Activated T-helper 2 cell treated with anti-CD3 and anti-CD28 coated beads, Interferon-gamma antibody, Interleukin-2, Interleukin-4, amounts not matched to agents 10 μg/mL and 5 μg/mL and 100 μg/mL, durations not matched to agents 14 hours and 24 hours and 36 hours (primary cell): Measurements from ENCODE around the gene GJC2. TPM values are rescaled to one million over a fixed set of nuclear protein-coding genes. Genes with fewer than 3 reads are reported as not detected.
"Not testable (repeated sequence)": the region's sequence is repeated elsewhere in the genome, so short reads cannot be mapped to it uniquely, and the experiment has no call there.

Experiments
- DNase-seq: peaks from one replicate; pipeline ENCODE4 v3.0.0; 2021; ENCODE audit warnings: low spot score
- H3K27ac Mint-ChIP-seq: one replicate; pipeline ENCODE4 v1.8.0; 2021; ENCODE audit warnings: mixed read lengths
- H3K27me3 Mint-ChIP-seq: one replicate; pipeline ENCODE4 v1.8.0; 2021; ENCODE audit warnings: low read depth, mixed read lengths
- H3K36me3 Mint-ChIP-seq: one replicate; pipeline ENCODE4 v1.8.0; 2021; ENCODE audit warnings: low read depth, mixed read lengths
- H3K4me1 Mint-ChIP-seq: one replicate; pipeline ENCODE4 v1.8.0; 2021; ENCODE audit warnings: low read depth, mixed read lengths
- H3K4me3 Mint-ChIP-seq: one replicate; pipeline ENCODE4 v1.8.0; 2021; ENCODE audit warnings: low read depth, mild to moderate bottlenecking, moderate library complexity, mixed read lengths
- H3K9me3 Mint-ChIP-seq: one replicate; pipeline ENCODE4 v1.8.0; 2021; ENCODE audit warnings: mixed read lengths
- intact Hi-C: fragments of 100-400 bp; cut with micrococcal nuclease; formaldehyde crosslinking; loops from one replicate; pipeline ENCODE4 v1.15.1; 2023
- total RNA-seq: library from RNA; stranded (reverse); gene quantifications from 2 replicates; pipeline ENCODE4 v1.2.3, GENCODE V29; 2022

GJC2 gene
- total RNA-seq, 1 donor from 2014 or later = 0.52 TPM

DNA sequence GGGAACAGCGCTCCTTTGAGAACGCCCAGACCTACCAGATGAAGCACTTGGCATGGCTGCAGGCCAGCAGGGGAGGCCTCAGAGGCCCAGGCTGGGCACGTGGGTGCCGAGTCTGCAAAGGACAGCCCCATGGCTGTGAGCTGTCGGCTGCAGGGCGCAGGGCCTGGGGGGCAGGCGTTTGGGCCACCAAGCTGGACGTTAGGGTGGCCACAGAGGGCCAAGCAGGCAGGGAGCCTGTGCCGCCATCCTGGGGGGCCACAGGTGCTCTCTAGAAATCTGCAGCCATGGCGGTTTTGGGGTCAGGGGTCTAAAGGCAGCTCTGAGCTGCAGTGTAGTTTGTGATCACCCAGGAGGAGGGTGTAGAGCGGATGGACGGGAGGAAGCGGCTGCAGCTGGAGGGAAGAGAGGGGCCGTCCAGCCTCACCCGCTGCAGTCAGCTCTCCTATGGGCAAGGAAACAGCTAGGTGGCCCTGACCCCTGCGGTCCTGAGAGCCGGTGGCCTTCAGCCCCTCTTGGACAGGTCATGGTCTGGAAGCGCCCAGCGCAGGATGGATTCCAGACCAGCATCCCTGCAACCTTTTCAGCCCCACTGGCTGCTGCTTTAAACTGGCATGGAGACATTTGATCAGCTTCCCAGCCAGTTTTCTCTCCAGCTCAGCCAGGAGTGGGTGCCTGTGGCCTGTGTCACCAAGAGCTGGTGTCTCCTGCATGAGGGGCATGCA lies 26.9 kb downstream of the GJC2 start:
- no peak for DNase-seq
- no peaks in the 10 kb centered on the region for H3K27me3 Mint-ChIP-seq
- peaks cover 1% of the 10 kb centered on the region for H3K4me1 Mint-ChIP-seq
- no peak overlapping the region for H3K4me3 Mint-ChIP-seq
- H3K9me3 Mint-ChIP-seq = no peaks in the 10 kb centered on the region
- intact Hi-C loops = no loop called here
- H3K27ac Mint-ChIP-seq = no peak overlapping the region
- H3K36me3 Mint-ChIP-seq = no peaks in the 10 kb centered on the region

DNA sequence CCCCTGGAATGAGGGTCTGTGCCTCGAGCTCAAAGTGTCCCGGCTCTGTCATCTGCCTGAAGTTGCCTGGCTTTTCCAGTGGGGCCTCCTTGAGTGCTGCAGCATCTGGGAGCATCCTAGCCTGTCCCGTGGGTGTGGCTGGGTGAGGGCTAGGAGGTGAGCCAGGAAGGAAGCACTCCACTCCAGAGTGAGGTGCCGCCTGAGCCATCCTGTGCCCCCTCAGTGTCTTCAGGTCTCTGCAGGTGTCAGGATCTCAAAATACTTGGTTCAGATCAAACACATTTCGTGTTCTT lies 27.4 kb downstream of the GJC2 start:
- no peaks in the 10 kb centered on the region for H3K9me3 Mint-ChIP-seq
- no peaks in the 10 kb centered on the region for H3K27me3 Mint-ChIP-seq
- DNase-seq = no peak
- H3K4me3 Mint-ChIP-seq = no peak overlapping the region
- intact Hi-C loops = no loop called here
- no peaks in the 10 kb centered on the region for H3K36me3 Mint-ChIP-seq
- H3K27ac Mint-ChIP-seq = no peak overlapping the region
- H3K4me1 Mint-ChIP-seq = peaks cover 1% of the 10 kb centered on the region

DNA sequence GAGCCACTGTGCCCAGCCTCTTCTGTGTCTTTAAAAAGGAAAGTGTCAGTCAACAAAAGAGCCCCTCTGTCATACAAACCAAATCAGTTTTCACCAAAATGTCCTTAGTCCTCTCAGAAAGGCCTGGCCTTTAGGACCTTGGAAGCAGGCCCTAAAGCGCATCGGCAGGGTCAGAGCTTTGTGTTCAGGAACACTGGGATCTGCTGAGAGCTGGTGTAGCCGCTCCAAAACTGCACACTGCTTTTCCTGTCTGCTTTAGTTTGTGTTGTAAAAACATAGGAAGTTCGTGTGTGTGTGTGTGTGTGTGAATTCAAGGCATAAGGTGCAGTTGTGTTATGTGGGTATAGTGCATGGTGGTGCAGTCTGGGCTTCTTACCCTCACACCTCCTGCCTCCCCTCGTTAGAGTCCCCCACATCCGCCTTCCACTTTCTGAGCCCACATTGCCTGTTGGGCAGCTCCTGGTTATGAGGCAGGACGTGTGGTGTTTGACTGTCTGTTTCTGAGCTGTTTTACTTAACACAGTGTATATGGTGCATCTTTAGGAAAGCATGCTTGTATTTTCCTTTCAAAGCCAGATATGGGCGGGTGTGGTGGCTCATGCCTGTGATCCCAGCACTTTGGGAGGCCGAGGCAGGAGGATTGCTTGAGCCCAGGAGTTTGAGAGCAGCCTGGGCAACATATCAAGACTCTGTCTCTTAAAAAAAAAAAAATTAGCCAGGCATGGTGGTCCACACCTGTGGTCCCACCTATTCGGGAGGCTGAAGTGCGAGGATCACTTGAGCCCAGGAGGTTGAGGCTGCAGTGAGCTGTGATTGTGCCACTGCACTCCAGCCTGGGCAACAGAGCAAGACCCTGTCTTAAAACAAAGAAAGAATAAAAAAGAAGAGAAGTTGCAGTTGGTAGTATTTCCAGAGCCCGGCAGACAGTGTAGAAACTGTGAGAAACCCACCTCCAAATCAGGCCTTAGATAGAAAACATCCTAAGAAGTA lies 28.3 kb downstream of the GJC2 start:
- H3K27me3 Mint-ChIP-seq = no peaks in the 10 kb centered on the region
- no peak overlapping the region for H3K4me3 Mint-ChIP-seq
- H3K27ac Mint-ChIP-seq = no peak overlapping the region
- H3K9me3 Mint-ChIP-seq = no peaks in the 10 kb centered on the region
- no peak for DNase-seq
- no peaks in the 10 kb centered on the region for H3K4me1 Mint-ChIP-seq
- H3K36me3 Mint-ChIP-seq = no peaks in the 10 kb centered on the region
- intact Hi-C loops = no loop called here

DNA sequence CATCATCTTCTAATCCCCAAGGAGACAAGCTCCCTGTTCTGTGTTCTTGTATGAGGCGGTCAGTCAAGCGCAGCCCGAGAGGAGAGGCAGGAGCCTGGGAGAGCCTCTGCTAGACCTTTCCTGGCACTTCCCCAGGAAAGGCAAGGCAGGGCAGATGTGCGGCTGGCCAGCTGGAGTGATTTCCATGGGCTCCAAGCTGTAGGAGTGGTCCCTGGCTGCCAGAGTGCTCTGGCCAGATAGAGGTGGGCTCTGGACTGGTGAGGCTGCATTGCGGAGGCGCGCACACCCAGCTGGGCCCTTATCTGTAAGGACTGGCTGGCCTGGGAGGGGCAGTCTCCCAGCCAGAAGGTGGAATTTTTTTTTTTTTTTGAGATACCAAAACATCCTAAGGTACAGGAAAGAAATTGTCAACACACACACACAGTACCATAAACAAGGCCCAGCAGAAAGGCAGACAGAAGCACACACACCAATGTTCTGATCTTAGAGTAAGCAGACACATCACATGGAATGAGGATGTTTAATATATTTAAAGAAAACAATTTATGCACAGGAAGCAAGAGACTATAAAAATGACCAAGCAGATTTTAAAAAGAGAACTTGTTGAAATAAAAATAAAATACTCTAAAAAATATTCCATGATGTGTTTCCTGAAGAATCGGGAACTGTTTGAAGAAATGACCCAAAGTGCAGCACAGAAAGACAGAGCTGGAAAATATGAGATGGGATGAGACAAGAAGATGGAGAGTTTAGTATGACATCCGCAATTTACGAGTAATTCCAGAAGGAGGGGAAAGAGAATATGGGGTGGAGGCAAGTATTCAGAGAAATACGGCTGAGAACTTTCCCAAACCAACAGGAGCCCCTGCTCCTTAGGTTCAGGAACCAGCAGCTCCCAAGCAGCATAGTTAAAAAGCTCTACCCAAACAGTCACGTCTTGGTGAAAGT lies 29.3 kb downstream of the GJC2 start:
- Mint-ChIP-seq H3K36me3 (no peaks in the 10 kb centered on the region), H3K9me3 (no peaks in the 10 kb centered on the region), H3K4me1 (no peaks in the 10 kb centered on the region), H3K27ac (no peak overlapping the region), H3K27me3 (no peaks in the 10 kb centered on the region), H3K4me3 (no peak overlapping the region)
- intact Hi-C loops = no loop called here
- DNase-seq = no peak

DNA sequence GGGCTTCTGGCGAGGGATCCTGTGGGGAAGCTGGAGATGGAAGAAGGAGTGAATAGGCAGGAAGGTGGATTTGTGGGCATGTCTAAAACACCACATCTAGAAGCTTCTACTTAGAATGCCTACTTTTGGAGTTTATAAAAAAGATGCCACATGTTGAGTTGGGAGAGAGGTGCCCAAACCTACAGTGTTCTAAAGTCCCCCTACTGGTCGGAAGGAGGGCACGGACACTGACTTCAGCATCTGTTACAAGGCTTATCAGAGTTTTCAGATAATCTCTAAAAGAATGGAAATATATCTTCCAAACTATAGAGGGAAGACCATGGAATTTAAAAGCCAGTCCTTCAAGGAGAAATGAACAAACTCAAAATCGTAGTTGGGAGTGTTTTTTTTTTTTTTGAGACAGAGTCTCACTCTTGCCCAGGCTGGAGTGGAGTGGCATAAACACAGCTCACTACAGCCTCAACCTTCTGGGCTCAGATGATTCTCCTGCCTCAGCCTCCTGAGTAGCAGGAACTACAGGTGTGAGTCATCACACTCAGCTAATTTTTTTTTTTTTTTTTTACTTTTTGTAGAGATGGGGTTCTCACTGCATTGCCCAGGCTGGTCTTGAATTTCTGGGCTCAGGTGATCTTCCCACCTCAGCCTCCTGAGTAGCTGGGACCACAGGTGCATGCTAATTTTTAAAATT lies 30.7 kb downstream of the GJC2 start:
- Mint-ChIP-seq H3K36me3 (no peaks in the 10 kb centered on the region), H3K4me3 (no peak overlapping the region), H3K4me1 (peaks cover 2% of the 10 kb centered on the region), H3K27me3 (no peaks in the 10 kb centered on the region), H3K9me3 (no peaks in the 10 kb centered on the region), H3K27ac (no peak overlapping the region)
- intact Hi-C loops = no loop called here
- no peak for DNase-seq

DNA sequence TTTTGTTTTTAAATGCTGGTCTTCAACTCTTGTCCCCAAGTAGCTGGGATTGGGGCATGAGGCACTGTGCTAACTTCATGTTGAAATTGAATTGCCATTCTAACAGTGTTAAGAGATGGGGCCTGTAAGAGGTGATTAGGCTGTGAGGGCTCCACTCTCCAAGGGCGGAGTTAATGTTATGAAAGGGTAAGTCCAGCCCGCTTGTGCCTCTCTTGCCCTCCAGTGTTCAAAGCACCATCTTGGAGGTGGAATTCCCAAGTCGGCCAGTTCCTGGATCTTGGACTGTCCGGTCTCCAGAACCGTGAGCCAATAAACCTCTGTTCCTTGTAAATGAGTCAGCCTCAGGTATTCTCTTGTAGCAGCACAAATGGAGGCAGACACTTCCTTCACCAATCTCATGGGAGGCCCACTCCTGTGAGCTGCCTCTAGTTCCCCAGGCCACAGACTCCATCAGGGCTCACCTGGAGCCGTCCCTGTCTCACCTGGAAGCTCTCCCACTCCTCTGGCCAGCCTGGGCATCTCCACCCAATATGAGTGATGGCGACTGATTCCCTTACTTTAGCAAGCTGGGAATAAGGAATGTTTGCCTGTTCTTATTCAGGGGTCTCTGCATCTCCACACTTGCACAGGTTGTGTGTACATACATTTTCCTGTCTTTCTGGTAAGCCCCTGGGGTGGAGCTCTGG lies 31.4 kb downstream of the GJC2 start:
- DNase-seq = no peak
- no peaks in the 10 kb centered on the region for H3K9me3 Mint-ChIP-seq
- no peaks in the 10 kb centered on the region for H3K36me3 Mint-ChIP-seq
- peaks cover 5% of the 10 kb centered on the region for H3K4me1 Mint-ChIP-seq
- H3K27me3 Mint-ChIP-seq = no peaks in the 10 kb centered on the region
- no peak overlapping the region for H3K4me3 Mint-ChIP-seq
- intact Hi-C loops = no loop called here
- no peak overlapping the region for H3K27ac Mint-ChIP-seq

DNA sequence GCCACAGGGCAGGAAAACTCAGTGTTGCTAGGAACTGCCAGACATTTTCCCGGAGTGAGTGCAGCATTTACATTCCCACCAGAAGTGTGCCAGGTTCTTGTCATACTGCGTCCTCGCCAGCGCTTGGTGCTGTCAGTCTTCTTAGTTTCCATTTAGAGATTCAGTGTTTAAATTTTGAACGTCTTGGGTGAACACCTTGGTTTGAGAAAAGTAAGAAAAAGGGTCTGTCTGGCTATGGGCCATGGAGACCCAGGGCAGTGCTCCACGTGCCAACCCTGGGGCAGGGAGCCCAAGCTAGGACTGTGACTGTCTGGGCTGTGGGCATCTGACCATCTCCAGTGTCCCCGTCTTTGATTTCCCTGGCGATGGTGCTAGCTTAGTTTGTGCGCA lies 31.9 kb downstream of the GJC2 start:
- no peak overlapping the region for H3K27ac Mint-ChIP-seq
- H3K9me3 Mint-ChIP-seq = no peaks in the 10 kb centered on the region
- H3K4me3 Mint-ChIP-seq = no peak overlapping the region
- DNase-seq = no peak
- no peaks in the 10 kb centered on the region for H3K27me3 Mint-ChIP-seq
- intact Hi-C loops = no loop called here
- no peaks in the 10 kb centered on the region for H3K36me3 Mint-ChIP-seq
- H3K4me1 Mint-ChIP-seq = peaks cover 5% of the 10 kb centered on the region

DNA sequence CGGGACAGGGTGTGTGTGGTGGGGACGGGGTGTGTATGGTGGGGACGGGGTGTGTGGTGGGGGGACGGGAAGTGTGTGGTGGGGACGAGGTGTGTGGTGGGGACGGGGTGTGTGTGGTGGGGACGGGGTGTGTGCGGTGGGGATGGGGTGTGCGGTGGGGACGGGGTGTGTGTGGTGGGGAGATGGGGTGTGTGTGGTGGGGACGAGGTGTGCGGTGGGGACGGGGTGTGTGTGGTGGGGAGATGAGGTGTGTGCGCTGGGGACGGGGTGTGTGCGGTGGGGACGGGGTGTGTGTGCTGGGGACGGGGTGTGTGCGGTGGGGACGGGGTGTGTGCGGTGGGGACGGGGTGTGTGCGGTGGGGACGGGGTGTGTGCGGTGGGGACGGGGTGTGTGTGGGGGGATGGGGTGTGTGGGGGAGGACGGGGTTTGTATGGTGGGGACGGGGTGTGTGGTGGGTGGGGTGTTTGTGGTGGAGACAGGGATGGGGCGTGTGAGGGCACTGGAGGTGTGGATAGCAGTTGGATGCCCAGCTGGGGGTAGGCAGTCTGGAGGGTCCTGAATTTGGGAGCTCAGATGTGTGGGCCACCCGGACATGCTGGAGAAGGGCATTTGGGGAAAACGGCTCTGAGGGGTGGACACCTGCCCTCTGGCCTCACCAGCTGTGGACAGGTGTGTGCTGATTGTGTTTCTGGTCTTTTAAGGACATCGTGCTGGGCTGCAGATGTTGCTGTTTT lies 32.7 kb downstream of the GJC2 start:
- Mint-ChIP-seq H3K36me3 (no peaks in the 10 kb centered on the region), H3K4me3 (no peak overlapping the region), H3K27ac (no peak overlapping the region), H3K9me3 (no peaks in the 10 kb centered on the region), H3K4me1 (peaks cover 5% of the 10 kb centered on the region), H3K27me3 (no peaks in the 10 kb centered on the region)
- intact Hi-C loops = no loop called here
- no peak for DNase-seq

DNA sequence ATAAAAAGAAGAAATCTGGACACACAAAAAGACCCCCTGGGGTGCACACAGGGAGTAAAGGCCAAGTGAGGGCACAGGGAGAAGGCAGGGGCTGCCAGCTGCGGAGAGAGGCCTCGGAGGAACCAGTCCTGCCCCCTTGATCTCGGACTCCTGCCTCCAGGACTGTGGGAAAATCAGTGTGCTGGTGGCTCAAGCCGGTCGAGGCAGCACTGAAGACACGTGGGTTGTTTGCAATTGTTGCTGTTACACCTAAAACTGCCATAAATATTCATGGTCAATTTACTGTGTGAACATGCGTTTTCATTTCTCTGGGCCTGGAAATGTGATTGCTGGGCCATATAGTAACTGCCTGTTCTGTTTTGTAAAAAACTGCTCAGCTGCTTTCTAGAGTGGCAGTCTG lies 34.4 kb downstream of the GJC2 start:
- no peaks in the 10 kb centered on the region for H3K36me3 Mint-ChIP-seq
- no peak overlapping the region for H3K4me3 Mint-ChIP-seq
- peaks cover 6% of the 10 kb centered on the region for H3K9me3 Mint-ChIP-seq
- peaks cover 5% of the 10 kb centered on the region for H3K4me1 Mint-ChIP-seq
- H3K27me3 Mint-ChIP-seq = no peaks in the 10 kb centered on the region
- no peak for DNase-seq
- intact Hi-C loops = no loop called here
- no peak overlapping the region for H3K27ac Mint-ChIP-seq

DNA sequence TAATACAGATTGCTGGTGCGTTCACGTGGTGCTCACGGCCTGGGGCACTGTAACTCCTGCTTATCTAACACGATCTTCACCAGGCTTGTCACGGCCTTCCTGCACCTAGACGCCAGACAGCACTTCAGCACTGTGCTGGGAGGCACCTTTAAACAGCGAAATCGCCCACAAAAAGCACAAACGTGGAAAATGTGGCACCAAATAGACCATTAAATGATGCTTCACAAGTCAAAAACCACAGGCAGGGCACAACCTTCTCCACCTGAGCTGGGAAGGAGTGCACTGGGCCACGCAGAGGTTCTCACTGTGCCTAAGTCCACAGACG lies 35.9 kb downstream of the GJC2 start:
- H3K27ac Mint-ChIP-seq = no peak overlapping the region
- no peaks in the 10 kb centered on the region for H3K36me3 Mint-ChIP-seq
- no peaks in the 10 kb centered on the region for H3K27me3 Mint-ChIP-seq
- peaks cover 6% of the 10 kb centered on the region for H3K9me3 Mint-ChIP-seq
- H3K4me3 Mint-ChIP-seq = no peak overlapping the region
- DNase-seq = no peak
- intact Hi-C loops = no loop called here
- peaks cover 5% of the 10 kb centered on the region for H3K4me1 Mint-ChIP-seq

DNA sequence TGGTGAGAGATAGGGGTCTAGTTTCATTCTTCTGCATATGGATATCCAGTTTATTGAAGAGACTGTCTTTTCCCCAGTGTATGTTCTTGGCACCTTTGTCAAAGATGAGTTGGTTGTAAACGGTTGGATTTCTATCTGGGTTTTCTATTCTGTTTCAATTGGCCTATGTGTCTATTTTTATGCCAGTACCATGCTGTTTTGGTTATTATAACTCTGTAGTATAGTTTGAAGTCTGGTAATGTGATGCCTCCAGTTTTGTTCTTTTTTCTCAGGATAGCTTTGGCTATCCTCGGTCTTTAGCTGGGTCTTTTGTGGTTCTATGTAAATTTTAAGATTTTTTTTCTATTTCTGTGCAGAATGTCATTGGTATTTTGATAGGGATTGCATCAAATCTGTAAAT lies 38.5 kb downstream of the GJC2 start:
- DNase-seq, H3K4me3 Mint-ChIP-seq, intact Hi-C loops, H3K27ac Mint-ChIP-seq, H3K4me1 Mint-ChIP-seq, H3K27me3 Mint-ChIP-seq, H3K36me3 Mint-ChIP-seq, H3K9me3 Mint-ChIP-seq: not testable (repeated sequence)
